K562 (cell line): Measurements from ENCODE around the gene ADAT3. TPM values are rescaled to one million over a fixed set of nuclear protein-coding genes. Genes with fewer than 3 reads are reported as not detected.
A peak's percentile ranks its signal among the peaks of the same experiment; 100 is the strongest.

ENCODE experiments used
- ATF3 ChIP-seq, 2 experiments: fragments of 450-650 bp in 1 of 2; sonication (generic) in 1 of 2; formaldehyde crosslinking in 1 of 2; IDR thresholded peaks in 1 of 2; conservative IDR thresholded peaks in 1 of 2; 2 replicates each; pipeline versions ENCODE4 v1.6.1 to v1.8.1; 2016 to 2023; ENCODE audit warnings: mild to moderate bottlenecking in 2 of 2, moderate library complexity in 2 of 2, inconsistent platforms in 1 of 2, missing genetic modification reagents in 1 of 2
- ATF4 ChIP-seq: fragments of 450-650 bp; formaldehyde crosslinking; IDR thresholded peaks from 2 replicates; pipeline ENCODE4 v1.4.0; 2022; ENCODE audit warnings: mild to moderate bottlenecking, moderate library complexity
- BHLHE40 ChIP-seq: IDR thresholded peaks from 2 replicates; pipeline ENCODE4 v1.6.1; 2011; ENCODE audit warnings: low read length, improper control_type of control experiment
- ETV5 ChIP-seq: sonication (generic); formaldehyde crosslinking; IDR thresholded peaks from 2 replicates; pipeline ENCODE4 v1.4.0; 2020; ENCODE audit warnings: low read depth, mild to moderate bottlenecking, missing genetic modification reagents
- FOXK1 ChIP-seq: sonication (generic); formaldehyde crosslinking; IDR thresholded peaks from 2 replicates; pipeline ENCODE4 v1.8.0; 2022; ENCODE audit warnings: missing genetic modification reagents, mild to moderate bottlenecking, borderline replicate concordance
- HMBOX1 ChIP-seq: sonication (generic); IDR thresholded peaks from 2 replicates; pipeline ENCODE4 v1.6.1; 2016
- ILF3 ChIP-seq: fragments of 450-650 bp; IDR thresholded peaks from 2 replicates; pipeline ENCODE4 v1.6.1; 2018; ENCODE audit warnings: antibody characterized with exemption, mild to moderate bottlenecking, moderate library complexity, borderline replicate concordance
- L3MBTL2 ChIP-seq: fragments of 450-650 bp; IDR thresholded peaks from 2 replicates; pipeline ENCODE4 v1.6.1; 2016; ENCODE audit warnings: mild to moderate bottlenecking, moderate library complexity
- MTF1 ChIP-seq: fragments of 250-450 bp; sonication (Bioruptor Pico); IDR thresholded peaks from 2 replicates; pipeline ENCODE4 v1.9.0; 2021; ENCODE audit warnings: moderate library complexity, mild to moderate bottlenecking, inconsistent platforms, borderline replicate concordance
- PATZ1 ChIP-seq: fragments of 250-450 bp; sonication (Bioruptor Pico); IDR thresholded peaks from 2 replicates; pipeline ENCODE4 v1.5.0; 2020; ENCODE audit warnings: mild to moderate bottlenecking, borderline replicate concordance
- RB1 ChIP-seq: fragments of 450-650 bp; IDR thresholded peaks from 2 replicates; pipeline ENCODE4 v1.6.1; 2017; ENCODE audit warnings: low read depth, mild to moderate bottlenecking
- SRF ChIP-seq, 2 experiments: fragments of 250-450, 450-650 bp in 1 of 2; sonication (Bioruptor Pico) in 1 of 2; sonication (generic) in 1 of 2; formaldehyde crosslinking; IDR thresholded peaks; 2 replicates each; pipeline versions ENCODE4 v1.5.0 to v1.5.1; 2020 to 2022; ENCODE audit warnings: mild to moderate bottlenecking in 1 of 2, missing genetic modification reagents in 1 of 2
- SUPT5H ChIP-seq: fragments of 450-650 bp; IDR thresholded peaks from 2 replicates; pipeline ENCODE4 v1.6.1; 2016
- ZKSCAN8 ChIP-seq: fragments of 200-800 bp; sonication (Bioruptor generic); IDR thresholded peaks from 2 replicates; pipeline ENCODE4 v1.6.1; 2016; ENCODE audit warnings: missing genetic modification characterization, missing compliant biosample characterization
- ZNF354B ChIP-seq: fragments of 250-450 bp; sonication (Bioruptor Pico); IDR thresholded peaks from 2 replicates; pipeline ENCODE4 v1.4.0; 2020
- ZNF431 ChIP-seq: sonication (generic); formaldehyde crosslinking; IDR thresholded peaks from 2 replicates; pipeline ENCODE4 v1.8.0; 2022; ENCODE audit warnings: mild to moderate bottlenecking, missing genetic modification reagents
- ZNF57 ChIP-seq: fragments of 450-650 bp; formaldehyde crosslinking; IDR thresholded peaks from 2 replicates; pipeline ENCODE4 v1.4.0; 2020; ENCODE audit warnings: mild to moderate bottlenecking, moderate library complexity
- ZNF764 ChIP-seq: fragments of 250-450 bp; sonication (Bioruptor Pico); IDR thresholded peaks from 2 replicates; pipeline ENCODE4 v1.4.0; 2020; ENCODE audit warnings: low read depth, mild to moderate bottlenecking, moderate library complexity
- ZNF766 ChIP-seq: fragments of 200-800 bp; sonication (Bioruptor generic); conservative IDR thresholded peaks from 2 replicates; pipeline ENCODE4 v1.6.1; 2016; ENCODE audit warnings: missing genetic modification characterization, missing compliant biosample characterization
- ZSCAN29 ChIP-seq: fragments of 450-650 bp; IDR thresholded peaks from 2 replicates; pipeline ENCODE4 v1.6.1; 2017
- polyA plus RNA-seq, 8 experiments: library from polyadenylated mRNA; depleted of rRNA in 4 of 8; stranded (reverse) in 5 of 8; unstranded in 3 of 8; fragments of >200 nt; fragmentation: Nextera tagmentation in 2 of 8; fragmentation: Illumina TruSeq in 1 of 8; extraction: Ambion mirVana in 2 of 8; extraction: Trizol in 1 of 8; gene quantifications; 2 replicates each; pipeline versions ENCODE4 v1.2.1 to v1.2.3, GENCODE V29; 2011 to 2014; ENCODE audit warnings: inconsistent platforms in 1 of 8, missing spikeins in 1 of 8
- total RNA-seq, 7 experiments: library from RNA; depleted of rRNA in 6 of 7; stranded (reverse); fragments of >200 nt in 6 of 7; fragmentation: Illumina TruSeq in 2 of 7; extraction: Trizol in 2 of 7; gene quantifications; 2 replicates each; pipeline versions ENCODE4 v1.2.1 to v1.2.3, GENCODE V29; 2011 to 2021; ENCODE audit warnings: low replicate concordance in 1 of 7

ADAT3 gene
- total and polyA plus RNA-seq, 9 of the 15 experiments (the other 6 are each of a cell fraction or from before 2014, with no cell fraction given), result 0.67 to 15.6 (median 7.8) TPM; not detected in 4

GRCh38 chr19:1942078-1942933 is 37.1 kb downstream of the ADAT3 start (continued):
- TF ChIP-seq PATZ1 (CRISPR knock-in tag) (no peak), ZNF57 (no peak), ZKSCAN8 (no peak), MTF1 (no peak), ZNF354B (CRISPR knock-in tag) (no peak), L3MBTL2 (0 out of 2 replicates have a peak, but pooled peaks have one; percentile 13), ZNF766 (CRISPR knock-in tag) (no peak), ZNF764 (CRISPR knock-in tag) (no peak), ZNF431 (no peak), ATF4 (CRISPR knock-in tag) (no peak), ATF3 (IDR thresholded peaks at IDR 0.05) (no peak), ATF3 (CRISPR knock-in tag; conservative IDR thresholded peaks at IDR 0.05) (no peak), ZSCAN29 (0 out of 2 replicates have a peak, but pooled peaks have one; percentile 17), ILF3 (no peak), HMBOX1 (no peak), RB1 (no peak), FOXK1 (CRISPR knock-in tag) (no peak), SUPT5H (no peak; the same call in 1 of the 2 replicates), BHLHE40 (no peak), ETV5 (CRISPR knock-in tag) (peak; percentile 78), SRF (CRISPR knock-in tag; IDR thresholded peaks at IDR 0.05) (peak in 1 of 2 experiments; percentile 76; a peak in 1 of 4 replicates)
